ENCODE results near the gene PMEL. TPM values are rescaled to one million over a fixed set of nuclear protein-coding genes. Genes with fewer than 3 reads are reported as not detected.

PMEL gene
- total and polyA plus RNA-seq, 7 donors = 0.14 to 0.37 (median 0.22) TPM; not detected in 3

- intact Hi-C loops (cut with DNase I) = no loop called here
- H3K9me3 ChIP-seq = no peaks in the 10 kb centered on the region
- H3K27ac ChIP-seq = peak overlapping the region; percentile 95
- peaks cover 0 to 7% of the 10 kb centered on the region in 2 donors for H3K36me3 ChIP-seq (ENCODE audit: insufficient read depth in 1 of 2, low read depth in 1 of 2)
- H3K4me1 ChIP-seq = peaks cover 27% of the 10 kb centered on the region
- TF ChIP-seq CTCF (IDR thresholded peaks at IDR 0.05) = no peak
- DNase-seq (no peak), ATAC-seq (no peak)
- no peaks in the 10 kb centered on the region for H3K27me3 ChIP-seq (ENCODE audit: insufficient read depth in 3 of 3, low read length in 2 of 3)
- peak overlapping the region; percentile 77 for H3K4me3 ChIP-seq
- 0 to 1% (median 1%) methylated on average over 18 of the region's 18 CpGs for whole genome bisulfite sequencing, 3 donors
These were observed 7.2 kb upstream of the PMEL start for GRCh38 chr12:55972911-55973598.

GRCh38 chr12:55972456-55972855 lies 6.6 kb upstream of the PMEL start:
- Histone ChIP-seq H3K4me3 (peak overlapping the region; percentile 77), H3K4me1 (peaks cover 28% of the 10 kb centered on the region), H3K27ac (peak overlapping the region; percentile 95), H3K27me3 (ENCODE audit: insufficient read depth in 3 of 3, low read length in 2 of 3) (no peaks in the 10 kb centered on the region), H3K9me3 (no peaks in the 10 kb centered on the region), H3K36me3 (ENCODE audit: insufficient read depth in 1 of 2, low read depth in 1 of 2) (peaks cover 0 to 7% of the 10 kb centered on the region in 2 donors)
- WGBS, 3 donors = 34 to 52% (median 41%) methylated on average over 1 of the region's 1 CpG
- no peak for DNase-seq
- no peak for ATAC-seq
- intact Hi-C loops (cut with DNase I) = no loop called here
- TF ChIP-seq CTCF (IDR thresholded peaks at IDR 0.05) = no peak

- no peak for DNase-seq
- intact Hi-C loops (cut with DNase I) = no loop called here
- no peak for ATAC-seq
- Histone ChIP-seq H3K9me3 (no peaks in the 10 kb centered on the region), H3K27ac (peak overlapping the region; percentile 95), H3K4me3 (peak overlapping the region; percentile 77), H3K27me3 (ENCODE audit: insufficient read depth in 3 of 3, low read length in 2 of 3) (no peaks in the 10 kb centered on the region), H3K36me3 (ENCODE audit: insufficient read depth in 1 of 2, low read depth in 1 of 2) (peaks cover 0 to 7% of the 10 kb centered on the region in 2 donors), H3K4me1 (peaks cover 32% of the 10 kb centered on the region)
- WGBS, 3 donors = 50 to 61% (median 54%) methylated on average over 3 of the region's 3 CpGs
- no peak for TF ChIP-seq CTCF (IDR thresholded peaks at IDR 0.05)
These were observed 6.2 kb upstream of the PMEL start for GRCh38 chr12:55972042-55972441.

GRCh38 chr12:55970775-55971174 lies 4.9 kb upstream of the PMEL start:
- ATAC-seq = no peak
- DNase-seq = no peak
- TF ChIP-seq CTCF (IDR thresholded peaks at IDR 0.05) = no peak
- H3K27ac ChIP-seq = no peak overlapping the region
- peaks cover 23% of the 10 kb centered on the region for H3K4me1 ChIP-seq
- peaks cover 0 to 7% of the 10 kb centered on the region in 2 donors for H3K36me3 ChIP-seq (ENCODE audit: insufficient read depth in 1 of 2, low read depth in 1 of 2)
- intact Hi-C loops (cut with DNase I) = no loop called here
- H3K27me3 ChIP-seq (ENCODE audit: insufficient read depth in 3 of 3, low read length in 2 of 3) = no peaks in the 10 kb centered on the region
- WGBS, 3 donors = 73 to 88% (median 83%) methylated on average over 7 of the region's 7 CpGs
- no peak overlapping the region for H3K4me3 ChIP-seq
- no peaks in the 10 kb centered on the region for H3K9me3 ChIP-seq

GRCh38 chr12:55969356-55969755 lies 3.5 kb upstream of the PMEL start:
- ATAC-seq (no peak), DNase-seq (no peak)
- no peak for TF ChIP-seq CTCF (IDR thresholded peaks at IDR 0.05)
- 78 to 85% (median 79%) methylated on average over 4 of the region's 4 CpGs for WGBS, 3 donors
- Histone ChIP-seq H3K27ac (no peak overlapping the region), H3K4me1 (peaks cover 14% of the 10 kb centered on the region), H3K36me3 (ENCODE audit: insufficient read depth in 1 of 2, low read depth in 1 of 2) (peaks cover 0 to 7% of the 10 kb centered on the region in 2 donors), H3K27me3 (ENCODE audit: insufficient read depth in 3 of 3, low read length in 2 of 3) (no peaks in the 10 kb centered on the region), H3K9me3 (no peaks in the 10 kb centered on the region), H3K4me3 (no peak overlapping the region)
- intact Hi-C loops (cut with DNase I) = loop anchor here (5.0 kb wide), 1 partner anchor 37 kb away; the partner anchor contains the start of gene DGKA (in 2 of the 2)

Data from psoas muscle (tissue), 8 donors.